WTC11 (cell line): ENCODE data around the gene SPC24.

ENCODE experiments used
- ATF3 ChIP-seq: sonication (generic); formaldehyde crosslinking; conservative IDR thresholded peaks from 2 replicates; pipeline ENCODE4 v1.8.1; 2022; ENCODE audit warnings: mild to moderate bottlenecking, missing genetic modification reagents
- CREB1 ChIP-seq: sonication (generic); formaldehyde crosslinking; IDR thresholded peaks from 2 replicates; pipeline ENCODE4 v1.8.0; 2023; ENCODE audit warnings: mild to moderate bottlenecking, missing genetic modification reagents
- CREM ChIP-seq: sonication (generic); formaldehyde crosslinking; IDR thresholded peaks from 2 replicates; pipeline ENCODE4 v1.8.1; 2022; ENCODE audit warnings: mild to moderate bottlenecking, missing genetic modification reagents, moderate library complexity
- CTCF ChIP-seq: fragments of 200-600 bp; IDR thresholded peaks from 2 replicates; pipeline ENCODE4 v1.8.0; 2022; ENCODE audit warnings: antibody characterized with exemption
- ELF4 ChIP-seq: sonication (generic); formaldehyde crosslinking; IDR thresholded peaks from 2 replicates; pipeline ENCODE4 v1.8.1; 2022; ENCODE audit warnings: low read depth, mild to moderate bottlenecking, moderate library complexity, missing genetic modification reagents
- ETV6 ChIP-seq: sonication (generic); formaldehyde crosslinking; IDR thresholded peaks from 2 replicates; pipeline ENCODE4 v1.8.1; 2022; ENCODE audit warnings: mild to moderate bottlenecking, missing genetic modification reagents
- IRF1 ChIP-seq: sonication (generic); formaldehyde crosslinking; IDR thresholded peaks from 2 replicates; pipeline ENCODE4 v1.8.0; 2023; ENCODE audit warnings: missing genetic modification reagents
- JUN ChIP-seq: sonication (generic); formaldehyde crosslinking; IDR thresholded peaks from 2 replicates; pipeline ENCODE4 v1.8.0; 2023; ENCODE audit warnings: mild to moderate bottlenecking, missing genetic modification reagents
- OVOL2 ChIP-seq: fragments of 250-450 bp; sonication (Bioruptor Pico); IDR thresholded peaks from 2 replicates; pipeline ENCODE4 v1.9.0; 2021; ENCODE audit warnings: mild to moderate bottlenecking, borderline replicate concordance
- PREB ChIP-seq: sonication (generic); formaldehyde crosslinking; IDR thresholded peaks from 2 replicates; pipeline ENCODE4 v1.8.1; 2022; ENCODE audit warnings: mild to moderate bottlenecking, missing genetic modification reagents, moderate library complexity, borderline replicate concordance
- ZBTB43 ChIP-seq: sonication (generic); formaldehyde crosslinking; IDR thresholded peaks from 2 replicates; pipeline ENCODE4 v1.8.1; 2023; ENCODE audit warnings: mild to moderate bottlenecking, missing genetic modification reagents
- ZSCAN18 ChIP-seq: fragments of 250-450 bp; sonication (Bioruptor Pico); IDR thresholded peaks from 2 replicates; pipeline ENCODE4 v2.1.2; 2022; ENCODE audit warnings: mild to moderate bottlenecking, moderate library complexity

- no peak for TF ChIP-seq CTCF
- TF ChIP-seq CREM (CRISPR knock-in tag) = no peak
- TF ChIP-seq IRF1 (CRISPR knock-in tag) = no peak
- TF ChIP-seq CREB1 (CRISPR knock-in tag) = no peak
- TF ChIP-seq ATF3 = no peak
- TF ChIP-seq PREB (CRISPR knock-in tag) = no peak
- no peak for TF ChIP-seq JUN (CRISPR knock-in tag)
- no peak for TF ChIP-seq ELF4 (CRISPR knock-in tag)
- TF ChIP-seq ZBTB43 (CRISPR knock-in tag) = no peak
- no peak for TF ChIP-seq ETV6 (CRISPR knock-in tag)
- no peak for TF ChIP-seq OVOL2 (CRISPR knock-in tag)
- TF ChIP-seq ZSCAN18 (CRISPR knock-in tag) = no peak
Observed at GRCh38 chr19:11197291-11198174, 42.0 kb upstream of the SPC24 start, which contains the start of gene KANK2.
